ENCODE measurements around the gene GRK7.

The GRK7 gene

GRCh38 chr3:141795741-141796080 is 32.5 kb downstream of the GRK7 start:
- H2BK120ac ChIP-seq (ENCODE audit: insufficient read depth, low read length, poor library complexity) = no peak overlapping the region
- no peak overlapping the region for H2AFZ ChIP-seq (ENCODE audit: insufficient read depth, low read length, poor library complexity)
- DNase-seq = no peak
- peaks cover 16 to 27% of the 10 kb centered on the region in 2 experiments for H3K4me1 ChIP-seq (ENCODE audit: control insufficient read depth in 1 of 2, insufficient read depth in 2 of 2, low read length in 2 of 2)
- no peak overlapping the region for H3K23ac ChIP-seq (ENCODE audit: low read length)
- no peaks in the 10 kb centered on the region for H3K27me3 ChIP-seq (ENCODE audit: insufficient read depth, low read length)
- H3K4ac ChIP-seq (ENCODE audit: low read depth, low read length) = no peak overlapping the region
- H3K18ac ChIP-seq (ENCODE audit: low read length) = no peak overlapping the region
- H4K91ac ChIP-seq (ENCODE audit: low read depth, low read length) = no peak overlapping the region
- no peak overlapping the region for H3K14ac ChIP-seq (ENCODE audit: low read length)
- no CpG with 5 or more reads among the region's 5 CpGs for WGBS (ENCODE audit: extremely low coverage, insufficient coverage, insufficient read length)
- no peak overlapping the region for H3K27ac ChIP-seq (ENCODE audit: low read depth, low read length)
- peaks cover 2% of the 10 kb centered on the region for H3K79me2 ChIP-seq (ENCODE audit: control insufficient read depth, insufficient read depth, low read length, poor library complexity)
- no peaks in the 10 kb centered on the region for H3K36me3 ChIP-seq (ENCODE audit: control insufficient read depth in 1 of 2, insufficient read depth in 2 of 2, low read length in 2 of 2)
- no peak overlapping the region for H3K9ac ChIP-seq (ENCODE audit: low read length)
- no peak overlapping the region for H2BK5ac ChIP-seq (ENCODE audit: low read depth, low read length, poor library complexity)
- H3K79me1 ChIP-seq (ENCODE audit: low read length) = peaks cover 16% of the 10 kb centered on the region
- H2AK5ac ChIP-seq (ENCODE audit: low read length) = no peak overlapping the region
- no peak overlapping the region for H3K4me3 ChIP-seq (ENCODE audit: low read depth, low read length)
- no peak overlapping the region for H4K8ac ChIP-seq (ENCODE audit: low read depth, low read length)
- H3K4me2 ChIP-seq (ENCODE audit: low read length) = no peak overlapping the region
- H4K12ac ChIP-seq (ENCODE audit: low read depth, low read length) = no peak overlapping the region
- H2BK12ac ChIP-seq (ENCODE audit: low read length) = no peak overlapping the region
- no peaks in the 10 kb centered on the region for H3K9me3 ChIP-seq (ENCODE audit: insufficient read depth, low read depth, low read length)

GRCh38 chr3:141796081-141796888 is 33.1 kb downstream of the GRK7 start:
- peak overlapping the region; percentile 13 for H3K4ac ChIP-seq (ENCODE audit: low read depth, low read length)

GRCh38 chr3:141796889-141797781 is 33.9 kb downstream of the GRK7 start:
- Histone ChIP-seq H3K4me3 (ENCODE audit: low read depth, low read length) (peak overlapping the region; percentile 4), H2BK120ac (ENCODE audit: insufficient read depth, low read length, poor library complexity) (peak overlapping the region; percentile 85), H3K4me2 (ENCODE audit: low read length) (peak overlapping the region; percentile 64), H3K9ac (ENCODE audit: low read length) (no peak overlapping the region), H3K36me3 (ENCODE audit: control insufficient read depth in 1 of 2, insufficient read depth in 2 of 2, low read length in 2 of 2) (no peaks in the 10 kb centered on the region), H2BK12ac (ENCODE audit: low read length) (peak overlapping the region; percentile 65), H2AFZ (ENCODE audit: insufficient read depth, low read length, poor library complexity) (peak overlapping the region; percentile 82), H3K14ac (ENCODE audit: low read length) (peak overlapping the region; percentile 63), H3K9me3 (ENCODE audit: insufficient read depth, low read depth, low read length) (no peaks in the 10 kb centered on the region), H3K23ac (ENCODE audit: low read length) (no peak overlapping the region), H3K27ac (ENCODE audit: low read depth, low read length) (peak overlapping the region; percentile 67), H4K8ac (ENCODE audit: low read depth, low read length) (peak overlapping the region; percentile 92), H3K27me3 (ENCODE audit: insufficient read depth, low read length) (no peaks in the 10 kb centered on the region), H4K91ac (ENCODE audit: low read depth, low read length) (peak overlapping the region; percentile 69), H4K12ac (ENCODE audit: low read depth, low read length) (peak overlapping the region; percentile 76), H3K4me1 (ENCODE audit: control insufficient read depth in 1 of 2, insufficient read depth in 2 of 2, low read length in 2 of 2) (peaks cover 16 to 27% of the 10 kb centered on the region in 2 experiments), H3K79me1 (ENCODE audit: low read length) (peaks cover 16% of the 10 kb centered on the region), H3K18ac (ENCODE audit: low read length) (peak overlapping the region; percentile 45), H2BK5ac (ENCODE audit: low read depth, low read length, poor library complexity) (peak overlapping the region; percentile 7), H2AK5ac (ENCODE audit: low read length) (no peak overlapping the region), H3K4ac (ENCODE audit: low read depth, low read length) (peak overlapping the region; percentile 13), H3K79me2 (ENCODE audit: control insufficient read depth, insufficient read depth, low read length, poor library complexity) (peaks cover 2% of the 10 kb centered on the region)
- WGBS (ENCODE audit: extremely low coverage, insufficient coverage, insufficient read length) = no CpG with 5 or more reads among the region's 49 CpGs
- no peak for DNase-seq

More at GRCh38 chr3:141796081-141796888, 33.1 kb downstream of the GRK7 start:
- Histone ChIP-seq H2AFZ (ENCODE audit: insufficient read depth, low read length, poor library complexity) (peak overlapping the region; percentile 82), H3K4me1 (ENCODE audit: control insufficient read depth in 1 of 2, insufficient read depth in 2 of 2, low read length in 2 of 2) (peaks cover 16 to 27% of the 10 kb centered on the region in 2 experiments), H3K14ac (ENCODE audit: low read length) (peak overlapping the region; percentile 63), H2BK12ac (ENCODE audit: low read length) (peak overlapping the region; percentile 42), H3K4me2 (ENCODE audit: low read length) (no peak overlapping the region), H3K9ac (ENCODE audit: low read length) (no peak overlapping the region), H3K9me3 (ENCODE audit: insufficient read depth, low read depth, low read length) (no peaks in the 10 kb centered on the region), H3K18ac (ENCODE audit: low read length) (peak overlapping the region; percentile 45), H4K91ac (ENCODE audit: low read depth, low read length) (peak overlapping the region; percentile 69), H3K4me3 (ENCODE audit: low read depth, low read length) (no peak overlapping the region), H3K36me3 (ENCODE audit: control insufficient read depth in 1 of 2, insufficient read depth in 2 of 2, low read length in 2 of 2) (no peaks in the 10 kb centered on the region), H3K23ac (ENCODE audit: low read length) (no peak overlapping the region), H3K79me1 (ENCODE audit: low read length) (peaks cover 16% of the 10 kb centered on the region), H4K12ac (ENCODE audit: low read depth, low read length) (no peak overlapping the region), H4K8ac (ENCODE audit: low read depth, low read length) (peak overlapping the region; percentile 92), H3K79me2 (ENCODE audit: control insufficient read depth, insufficient read depth, low read length, poor library complexity) (peaks cover 2% of the 10 kb centered on the region), H3K27ac (ENCODE audit: low read depth, low read length) (no peak overlapping the region), H2BK5ac (ENCODE audit: low read depth, low read length, poor library complexity) (no peak overlapping the region), H3K27me3 (ENCODE audit: insufficient read depth, low read length) (no peaks in the 10 kb centered on the region), H2BK120ac (ENCODE audit: insufficient read depth, low read length, poor library complexity) (peak overlapping the region; percentile 85), H2AK5ac (ENCODE audit: low read length) (no peak overlapping the region)
- DNase-seq = peak in 1 of 2 donors; percentile 13
- WGBS (ENCODE audit: extremely low coverage, insufficient coverage, insufficient read length) = no CpG with 5 or more reads among the region's 11 CpGs

GRCh38 chr3:141797819-141798447 is 34.7 kb downstream of the GRK7 start:
- H2AK5ac ChIP-seq (ENCODE audit: low read length) = no peak overlapping the region
- WGBS (ENCODE audit: extremely low coverage, insufficient coverage, insufficient read length) = no CpG with 5 or more reads among the region's 10 CpGs
- H3K9ac ChIP-seq (ENCODE audit: low read length) = peak overlapping the region; percentile 43
- H2AFZ ChIP-seq (ENCODE audit: insufficient read depth, low read length, poor library complexity) = peak overlapping the region; percentile 82
- peak overlapping the region; percentile 40 for H3K14ac ChIP-seq (ENCODE audit: low read length)
- peaks cover 16 to 27% of the 10 kb centered on the region in 2 experiments for H3K4me1 ChIP-seq (ENCODE audit: control insufficient read depth in 1 of 2, insufficient read depth in 2 of 2, low read length in 2 of 2)
- peak overlapping the region; percentile 67 for H3K27ac ChIP-seq (ENCODE audit: low read depth, low read length)
- peak overlapping the region; percentile 64 for H3K4me2 ChIP-seq (ENCODE audit: low read length)
- peak overlapping the region; percentile 92 for H4K8ac ChIP-seq (ENCODE audit: low read depth, low read length)
- DNase-seq = no peak
- H3K9me3 ChIP-seq (ENCODE audit: insufficient read depth, low read depth, low read length) = no peaks in the 10 kb centered on the region
- H3K79me1 ChIP-seq (ENCODE audit: low read length) = peaks cover 16% of the 10 kb centered on the region
- H2BK12ac ChIP-seq (ENCODE audit: low read length) = peak overlapping the region; percentile 33
- H3K23ac ChIP-seq (ENCODE audit: low read length) = no peak overlapping the region
- no peaks in the 10 kb centered on the region for H3K27me3 ChIP-seq (ENCODE audit: insufficient read depth, low read length)
- peaks cover 2% of the 10 kb centered on the region for H3K79me2 ChIP-seq (ENCODE audit: control insufficient read depth, insufficient read depth, low read length, poor library complexity)
- H3K36me3 ChIP-seq (ENCODE audit: control insufficient read depth in 1 of 2, insufficient read depth in 2 of 2, low read length in 2 of 2) = no peaks in the 10 kb centered on the region
- peak overlapping the region; percentile 7 for H2BK5ac ChIP-seq (ENCODE audit: low read depth, low read length, poor library complexity)
- peak overlapping the region; percentile 1 for H3K18ac ChIP-seq (ENCODE audit: low read length)
- peak overlapping the region; percentile 85 for H2BK120ac ChIP-seq (ENCODE audit: insufficient read depth, low read length, poor library complexity)
- H3K4ac ChIP-seq (ENCODE audit: low read depth, low read length) = no peak overlapping the region
- peak overlapping the region; percentile 69 for H4K91ac ChIP-seq (ENCODE audit: low read depth, low read length)
- no peak overlapping the region for H4K12ac ChIP-seq (ENCODE audit: low read depth, low read length)
- H3K4me3 ChIP-seq (ENCODE audit: low read depth, low read length) = peak overlapping the region; percentile 20
